Activated T-helper 17 cell treated with anti-CD3 and anti-CD28 coated beads, Interleukin-2, amount 50 U/mL, for 72 hours (primary cell): ENCODE measurements around the gene GGTLC3. TPM values are rescaled to one million over a fixed set of nuclear protein-coding genes. Genes with fewer than 3 reads are reported as not detected.
"Not testable (repeated sequence)": the region's sequence is repeated elsewhere in the genome, so short reads cannot be mapped to it uniquely, and the experiment has no call there.

ENCODE experiments used
- ATAC-seq: fragments of 150-1000 bp; cut with Tn5 transposase; replicated peaks from 2 replicates; pipeline ENCODE4 v1.10.0; 2021; ENCODE audit warnings: mild to moderate bottlenecking, moderate library complexity
- H3K27ac Mint-ChIP-seq: one replicate; pipeline ENCODE4 v1.8.0; 2022; ENCODE audit warnings: mixed read lengths
- H3K27me3 Mint-ChIP-seq: one replicate; pipeline ENCODE4 v1.8.0; 2022; ENCODE audit warnings: mixed read lengths
- H3K36me3 Mint-ChIP-seq: one replicate; pipeline ENCODE4 v1.8.0; 2022; ENCODE audit warnings: low read depth, mild to moderate bottlenecking, mixed read lengths
- H3K4me1 Mint-ChIP-seq: one replicate; pipeline ENCODE4 v1.8.0; 2022; ENCODE audit warnings: mixed read lengths
- H3K4me3 Mint-ChIP-seq: one replicate; pipeline ENCODE4 v1.8.0; 2022; ENCODE audit warnings: mild to moderate bottlenecking, mixed read lengths
- H3K9me3 Mint-ChIP-seq: one replicate; pipeline ENCODE4 v1.8.0; 2022; ENCODE audit warnings: mixed read lengths
- total RNA-seq, 2 donors: library from RNA; stranded (reverse); gene quantifications; one replicate each; pipeline ENCODE4 v1.2.3, GENCODE V29; 2022

GGTLC3 gene
- total RNA-seq = not detected

DNA sequence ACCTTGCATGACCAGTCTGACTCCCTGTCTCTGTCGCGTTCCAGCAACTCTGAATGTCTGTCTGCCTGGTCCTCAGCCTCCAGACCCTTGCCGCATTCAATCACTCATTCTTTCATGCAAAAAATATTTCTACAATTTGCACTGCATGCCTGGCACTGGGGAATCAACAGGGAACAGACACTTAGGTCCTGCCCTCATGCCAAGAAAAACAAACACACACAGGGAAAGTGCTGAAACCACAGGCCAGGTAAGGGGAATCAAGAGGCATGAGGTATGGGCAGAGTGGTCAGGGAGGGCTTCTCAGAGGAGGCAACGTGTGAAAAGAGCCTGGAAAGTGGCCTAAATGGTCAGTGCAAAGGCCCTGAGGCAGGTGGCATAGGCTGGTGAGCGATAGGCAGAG, at the start of gene GGTLC3:
Gene GGTLC3 (minus strand): TSS at position 101 of the 400 bp plus-strand sequence. CDS start 264 bp downstream, outside the sequence.
- not testable (repeated sequence) for ATAC-seq, H3K27me3 Mint-ChIP-seq, H3K4me1 Mint-ChIP-seq, H3K4me3 Mint-ChIP-seq, H3K9me3 Mint-ChIP-seq, H3K27ac Mint-ChIP-seq, H3K36me3 Mint-ChIP-seq

DNA sequence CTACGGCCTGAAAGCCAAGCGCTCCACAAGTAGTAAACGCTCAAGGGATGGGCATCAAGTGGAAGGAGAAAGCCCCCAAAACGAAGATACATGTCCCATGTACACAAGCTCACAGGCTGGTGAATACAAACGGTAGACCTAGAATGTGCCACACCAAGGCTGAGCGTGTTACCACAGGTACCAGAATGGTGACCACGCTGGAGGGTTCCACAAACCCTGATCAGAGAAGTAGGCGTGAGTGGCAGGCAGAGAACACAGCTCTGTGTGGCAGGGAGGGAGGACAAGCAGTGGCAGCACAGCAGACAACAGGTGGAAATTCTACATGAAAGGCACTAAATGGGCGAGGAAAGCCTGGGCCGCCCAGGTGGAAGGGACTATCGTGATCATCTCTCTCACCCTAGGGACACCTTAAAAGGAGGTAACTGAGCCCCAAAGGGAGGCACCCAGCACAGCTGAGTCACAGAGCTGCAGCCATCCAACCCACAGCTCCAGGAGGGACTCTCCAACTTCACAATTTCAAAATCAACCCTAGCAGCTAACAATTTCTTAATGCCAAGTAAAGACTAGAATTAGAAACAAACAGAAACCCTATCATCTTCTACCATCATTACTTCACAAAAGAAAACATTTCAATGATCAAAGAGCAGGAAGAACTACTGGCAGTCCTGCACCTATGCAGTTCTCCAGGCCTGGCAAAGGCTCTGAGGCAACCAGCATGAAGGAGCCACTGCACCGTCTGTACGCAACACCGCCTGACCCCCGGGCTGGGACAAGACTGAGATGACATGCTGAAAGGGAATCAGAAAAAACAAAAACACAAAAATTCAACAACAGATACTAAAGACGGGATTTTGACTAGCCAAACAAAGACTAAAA, 42.4 kb upstream of the GGTLC3 start:
- not testable (repeated sequence) for H3K27me3 Mint-ChIP-seq, H3K9me3 Mint-ChIP-seq, H3K4me1 Mint-ChIP-seq

DNA sequence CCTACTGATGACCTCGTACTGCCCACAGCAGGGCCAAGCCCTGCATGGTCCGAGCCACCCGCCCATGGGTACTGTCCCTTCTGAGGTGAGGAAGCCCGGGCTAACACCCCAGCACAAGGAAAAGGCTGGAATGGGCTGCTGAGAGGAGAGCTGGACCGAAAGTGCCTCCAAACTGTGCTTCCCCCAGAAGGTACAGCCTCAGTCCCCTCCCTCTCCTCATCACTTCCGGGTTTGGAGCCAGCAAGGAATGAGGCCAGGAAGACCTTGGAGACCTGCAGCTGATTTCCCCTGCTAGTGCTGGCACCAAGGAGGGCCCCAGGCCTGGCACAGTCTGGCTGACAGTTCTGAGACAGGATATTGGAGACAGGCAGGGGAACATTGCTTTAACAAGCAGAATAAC, 41.0 kb upstream of the GGTLC3 start:
- not testable (repeated sequence) for H3K9me3 Mint-ChIP-seq, ATAC-seq, H3K27ac Mint-ChIP-seq, H3K27me3 Mint-ChIP-seq, H3K4me1 Mint-ChIP-seq, H3K4me3 Mint-ChIP-seq, H3K36me3 Mint-ChIP-seq

More for the DNA sequence above, 42.4 kb upstream of the GGTLC3 start:
- not testable (repeated sequence) for H3K27ac Mint-ChIP-seq, H3K4me3 Mint-ChIP-seq, H3K36me3 Mint-ChIP-seq
- peak; percentile 98 for ATAC-seq

DNA sequence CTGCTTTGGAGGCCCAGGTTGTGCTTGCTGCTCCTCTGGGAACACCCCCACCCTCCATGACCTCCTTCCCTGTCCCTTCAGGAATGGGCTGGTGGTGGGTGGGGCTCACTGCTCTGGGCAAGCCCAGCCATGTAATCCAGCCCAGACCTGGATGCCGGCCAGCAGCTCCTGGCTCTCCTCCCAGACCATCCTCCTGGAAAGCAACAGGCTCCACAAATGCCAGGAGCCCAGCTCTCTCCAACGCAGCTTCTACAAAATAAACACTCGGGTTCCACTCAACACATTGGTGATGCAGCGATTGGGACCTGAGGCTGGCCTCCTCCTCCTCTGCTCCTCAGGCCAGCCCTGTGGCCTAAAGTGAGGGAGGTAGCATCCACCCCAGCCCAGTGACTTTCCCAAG, 40.6 kb upstream of the GGTLC3 start:
- H3K27me3 Mint-ChIP-seq, H3K9me3 Mint-ChIP-seq, H3K4me3 Mint-ChIP-seq, H3K4me1 Mint-ChIP-seq, ATAC-seq, H3K36me3 Mint-ChIP-seq, H3K27ac Mint-ChIP-seq: not testable (repeated sequence)

DNA sequence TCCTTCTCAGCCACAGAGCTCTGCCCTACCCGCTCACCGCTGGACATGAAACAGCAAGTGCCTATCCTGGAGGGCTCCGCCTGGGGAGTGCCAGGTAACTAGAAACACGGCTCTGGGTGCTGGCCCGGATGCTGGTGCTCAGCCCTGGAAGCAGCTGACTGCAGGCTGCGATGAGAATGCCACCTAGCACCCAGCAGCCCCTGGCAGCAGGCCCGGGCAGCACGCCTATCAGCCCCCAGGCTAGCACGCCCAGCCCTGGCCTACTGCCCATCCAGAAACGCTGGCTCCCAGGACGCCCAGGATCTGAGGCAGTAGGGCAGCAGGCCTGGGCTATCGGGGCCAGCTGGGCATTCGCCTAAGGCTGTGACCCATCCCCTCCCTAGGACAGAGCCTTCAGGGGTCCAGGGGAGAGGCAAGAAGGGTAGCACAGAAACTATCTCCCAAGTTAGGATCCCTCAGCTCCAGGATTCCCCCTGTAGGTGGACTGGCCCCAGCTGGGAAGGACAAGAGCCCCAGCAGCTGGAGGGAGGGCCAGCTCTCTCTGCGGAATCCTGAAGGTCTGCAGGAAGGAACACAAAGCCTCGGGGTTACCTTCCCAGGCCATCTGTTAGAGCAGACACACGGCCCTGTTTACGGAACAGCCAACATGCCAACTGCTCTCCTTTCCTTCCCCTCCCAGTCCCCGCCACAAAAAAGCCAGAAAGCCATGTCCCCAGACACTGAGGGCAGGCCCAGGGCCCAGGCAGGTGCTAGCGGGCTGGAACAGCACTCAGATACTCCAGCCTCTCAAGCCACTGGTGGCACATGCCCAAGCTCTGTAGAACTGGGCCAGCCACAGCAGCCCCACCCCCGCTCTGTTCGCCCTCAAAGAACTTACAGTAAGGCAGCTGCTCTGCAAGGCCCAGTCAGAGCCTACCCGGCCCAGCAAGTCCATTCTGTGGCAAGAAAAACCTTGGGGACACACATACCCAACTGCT, 36.6 kb upstream of the GGTLC3 start:
- H3K27me3 Mint-ChIP-seq, H3K4me1 Mint-ChIP-seq, H3K4me3 Mint-ChIP-seq, H3K27ac Mint-ChIP-seq, H3K9me3 Mint-ChIP-seq, H3K36me3 Mint-ChIP-seq, ATAC-seq: not testable (repeated sequence)

DNA sequence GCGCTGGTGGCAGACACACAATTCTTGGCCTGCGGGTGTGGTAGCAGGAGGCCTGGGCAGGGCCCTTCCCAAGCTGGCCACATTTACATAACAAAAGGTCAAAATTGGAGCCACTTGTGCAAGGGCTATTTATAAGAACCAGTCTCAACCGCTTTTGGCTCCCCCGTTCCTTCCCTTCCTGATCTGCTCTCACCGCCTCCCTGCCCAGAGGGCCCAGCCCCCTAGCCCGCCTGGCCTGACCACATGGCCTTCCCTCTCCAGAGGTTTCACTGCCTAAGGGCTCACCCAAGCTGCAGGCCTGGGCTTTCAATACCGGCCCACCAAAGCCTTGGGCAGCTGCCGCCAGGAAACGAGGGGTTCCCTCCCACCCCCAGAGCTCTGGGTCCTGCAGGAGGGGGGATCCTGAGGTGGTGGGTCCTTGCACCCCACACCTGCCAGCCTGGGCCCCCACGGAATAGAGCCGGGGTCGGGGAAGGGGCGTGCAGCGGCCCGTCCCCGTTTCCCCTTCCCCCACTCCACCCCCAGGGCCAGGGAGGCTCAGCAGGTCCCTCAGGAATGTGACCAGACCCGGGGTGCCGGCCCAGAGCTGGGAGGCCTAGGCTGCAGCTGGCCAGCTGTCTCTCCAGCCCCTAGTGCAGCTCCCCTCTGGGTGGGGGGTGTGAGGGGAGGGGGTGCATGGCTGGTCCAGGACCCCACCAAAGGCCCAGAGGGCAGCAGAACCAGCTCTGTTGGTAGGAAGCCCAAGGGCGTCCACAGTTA, 35.1 kb upstream of the GGTLC3 start:
- H3K4me1 Mint-ChIP-seq, H3K4me3 Mint-ChIP-seq, H3K36me3 Mint-ChIP-seq, H3K9me3 Mint-ChIP-seq, H3K27me3 Mint-ChIP-seq, ATAC-seq, H3K27ac Mint-ChIP-seq: not testable (repeated sequence)

DNA sequence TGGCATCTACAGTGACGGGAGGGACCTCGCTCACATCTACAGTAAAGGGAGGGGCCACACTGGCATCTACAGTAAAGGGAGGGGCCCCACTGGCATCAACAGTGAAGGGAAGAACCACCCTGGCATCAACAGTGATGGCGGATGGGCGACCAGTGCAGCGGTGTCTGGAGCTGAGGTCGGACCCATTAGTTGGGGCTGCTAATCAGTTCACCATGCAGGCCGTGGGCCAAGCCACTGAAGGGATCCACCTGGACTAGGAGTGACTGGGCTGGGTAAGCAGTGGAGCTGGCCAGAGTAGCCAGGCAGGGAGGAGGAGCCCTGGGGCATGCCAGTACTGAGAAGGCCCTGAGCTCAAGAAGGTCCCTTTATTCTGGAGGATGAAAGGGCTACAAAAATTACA, 33.1 kb upstream of the GGTLC3 start:
- ATAC-seq, H3K27ac Mint-ChIP-seq, H3K9me3 Mint-ChIP-seq, H3K4me1 Mint-ChIP-seq, H3K27me3 Mint-ChIP-seq, H3K4me3 Mint-ChIP-seq, H3K36me3 Mint-ChIP-seq: not testable (repeated sequence)

DNA sequence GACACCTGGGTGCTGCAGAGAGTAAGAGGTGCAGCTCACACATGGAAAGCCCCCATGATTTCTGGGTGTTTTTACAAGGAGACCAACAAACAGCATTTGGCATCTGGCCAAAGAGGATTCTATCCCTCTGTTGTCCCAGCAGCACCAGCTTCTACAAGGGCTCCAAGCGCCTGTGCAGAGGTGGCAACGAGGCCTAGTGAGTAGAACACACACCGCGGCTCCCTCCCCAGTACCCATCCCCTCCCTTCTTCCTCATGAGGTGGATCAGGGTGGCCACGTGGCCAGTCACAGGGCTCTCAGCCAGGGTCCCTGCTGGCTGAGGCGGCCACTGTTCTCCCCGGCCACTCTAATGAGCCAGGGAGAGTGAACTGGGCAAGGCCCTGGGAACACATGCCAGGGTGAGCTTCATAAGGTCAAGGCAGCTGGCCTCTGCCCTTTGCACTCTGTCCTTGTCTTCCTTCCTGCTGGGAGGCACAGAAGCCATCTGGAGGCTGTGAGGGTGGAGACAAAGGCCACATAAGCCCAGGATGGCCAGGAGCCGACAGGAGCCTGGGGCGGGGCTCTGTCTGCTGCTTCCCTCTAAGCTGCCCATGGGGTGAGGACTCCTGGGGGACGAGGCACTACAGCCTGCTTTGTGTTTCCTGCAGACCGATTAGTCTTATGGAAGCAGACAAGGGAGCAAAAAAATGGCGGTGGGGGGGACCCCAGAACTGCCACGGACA, 31.7 kb upstream of the GGTLC3 start:
- not testable (repeated sequence) for H3K36me3 Mint-ChIP-seq, H3K27ac Mint-ChIP-seq, H3K4me3 Mint-ChIP-seq, ATAC-seq, H3K4me1 Mint-ChIP-seq, H3K27me3 Mint-ChIP-seq, H3K9me3 Mint-ChIP-seq

DNA sequence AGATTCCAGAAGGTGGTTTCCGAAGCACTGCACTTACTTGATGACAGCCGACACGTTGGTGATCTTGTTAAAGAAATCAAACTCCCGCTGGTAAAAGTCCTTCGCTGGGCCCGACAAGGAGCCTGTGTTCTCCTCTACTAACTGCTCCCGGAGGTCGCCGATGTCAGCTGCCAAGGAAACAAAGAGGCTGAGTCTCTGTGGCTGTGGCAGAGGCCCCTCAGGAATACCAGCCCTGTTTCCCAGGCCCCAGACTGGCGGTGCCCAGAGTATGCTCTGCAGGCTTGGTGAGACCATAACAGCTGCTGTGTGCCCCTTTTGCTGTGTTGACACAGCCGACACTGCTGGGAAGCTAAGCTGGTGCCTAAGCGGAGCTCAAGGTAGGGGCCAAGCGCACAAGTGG, 26.7 kb upstream of the GGTLC3 start:
- H3K27ac Mint-ChIP-seq, H3K36me3 Mint-ChIP-seq, H3K27me3 Mint-ChIP-seq, H3K4me3 Mint-ChIP-seq, H3K9me3 Mint-ChIP-seq, H3K4me1 Mint-ChIP-seq, ATAC-seq: not testable (repeated sequence)

DNA sequence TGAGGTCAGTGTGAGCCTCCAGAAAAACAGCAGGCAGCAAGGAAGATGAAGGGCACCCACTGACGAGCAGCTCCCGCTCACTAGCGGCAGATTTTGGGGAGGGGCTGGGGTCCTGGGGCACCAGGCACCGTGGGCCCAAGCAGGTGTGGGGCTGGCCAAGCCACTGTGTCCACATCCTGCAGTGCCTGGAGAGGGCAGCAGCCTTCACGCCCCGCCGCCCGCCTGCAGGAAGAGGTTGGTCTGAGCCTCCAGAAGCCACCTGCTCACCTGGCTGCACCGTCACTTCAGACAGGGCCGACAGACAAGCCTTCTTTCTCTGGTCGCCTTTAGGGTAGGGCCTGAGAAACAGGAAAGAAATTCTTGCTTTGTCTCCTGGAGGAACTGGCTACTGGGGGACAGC, 25.4 kb upstream of the GGTLC3 start:
- H3K9me3 Mint-ChIP-seq, ATAC-seq, H3K36me3 Mint-ChIP-seq, H3K4me1 Mint-ChIP-seq, H3K27ac Mint-ChIP-seq, H3K27me3 Mint-ChIP-seq, H3K4me3 Mint-ChIP-seq: not testable (repeated sequence)

DNA sequence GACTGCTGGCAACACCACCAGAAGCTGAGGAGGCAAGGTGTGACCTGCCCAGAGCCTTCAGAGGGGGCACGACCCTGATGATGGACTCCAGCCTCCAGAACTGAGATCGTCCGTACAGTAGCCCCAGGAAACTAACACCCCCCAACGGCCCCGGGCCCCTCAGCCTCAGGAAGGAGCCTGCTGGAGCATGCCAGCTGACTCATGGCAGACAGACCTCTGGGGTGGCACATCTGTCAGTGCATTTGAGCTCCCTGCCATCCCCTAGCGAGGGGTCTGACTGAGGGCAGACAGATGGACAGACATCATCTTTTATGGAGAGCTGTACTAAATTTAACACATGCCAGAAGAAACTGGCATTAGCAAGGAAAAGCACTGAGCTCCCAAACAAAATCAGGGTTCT, 22.0 kb upstream of the GGTLC3 start:
- ATAC-seq, H3K4me3 Mint-ChIP-seq, H3K9me3 Mint-ChIP-seq, H3K27me3 Mint-ChIP-seq, H3K27ac Mint-ChIP-seq, H3K4me1 Mint-ChIP-seq, H3K36me3 Mint-ChIP-seq: not testable (repeated sequence)

DNA sequence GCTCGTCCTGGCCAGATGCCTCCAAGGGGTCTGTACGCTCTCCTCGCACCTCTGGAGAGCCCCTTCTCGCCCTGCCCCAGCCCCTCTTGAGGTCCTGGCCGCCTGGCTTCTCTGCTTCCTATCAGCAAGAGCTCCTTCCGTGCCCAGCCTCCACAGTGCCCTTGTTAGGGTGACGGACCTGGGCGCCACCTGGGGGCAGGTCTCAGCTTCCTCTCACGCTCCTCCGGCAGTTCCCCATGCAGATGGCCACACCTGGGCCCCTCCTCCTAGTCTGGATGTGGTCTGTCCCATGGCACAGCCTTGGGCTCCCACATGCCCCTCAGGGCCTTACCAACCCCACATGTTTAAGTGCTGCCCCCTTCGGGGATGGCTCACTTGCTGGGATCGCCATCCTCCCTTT, 16.4 kb upstream of the GGTLC3 start:
- not testable (repeated sequence) for H3K36me3 Mint-ChIP-seq, H3K27me3 Mint-ChIP-seq, ATAC-seq, H3K4me3 Mint-ChIP-seq, H3K27ac Mint-ChIP-seq, H3K4me1 Mint-ChIP-seq, H3K9me3 Mint-ChIP-seq

DNA sequence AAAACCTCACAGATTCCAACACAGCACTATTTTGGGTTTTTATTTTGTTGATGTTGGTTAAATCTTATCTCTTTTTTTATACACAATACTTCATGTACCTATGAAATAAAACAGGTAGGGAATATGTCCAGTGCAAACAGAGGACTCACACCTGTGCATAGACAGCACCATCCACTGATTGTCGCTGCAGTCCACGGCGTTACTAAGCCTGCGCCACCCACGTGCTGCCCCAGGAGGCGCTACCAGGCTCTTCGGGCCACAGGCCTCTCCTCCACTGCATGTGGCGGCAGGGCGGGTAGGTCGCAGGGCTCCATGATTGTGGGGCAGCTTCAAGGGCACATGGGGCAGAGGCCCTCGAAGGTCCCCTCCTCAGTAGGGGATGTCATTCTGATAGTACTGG, 15.7 kb upstream of the GGTLC3 start:
- ATAC-seq, H3K4me3 Mint-ChIP-seq, H3K27me3 Mint-ChIP-seq, H3K4me1 Mint-ChIP-seq, H3K9me3 Mint-ChIP-seq, H3K27ac Mint-ChIP-seq, H3K36me3 Mint-ChIP-seq: not testable (repeated sequence)
